Adrenal gland (tissue), 12 donors: ENCODE measurements around the gene CDKAL1. TPM values are rescaled to one million over a fixed set of nuclear protein-coding genes. Genes with fewer than 3 reads are reported as not detected.

Experiments
- DNase-seq, 7 donors: peaks; one replicate each; pipeline ENCODE4 v3.0.0-alpha.2; 2019 to 2020
- H3K27ac ChIP-seq, 5 donors: fragments of 200-600 bp; sonication (generic) in 4 of 5; 1 replicate in 3 of 5; 2 replicates in 2 of 5; pipeline versions ENCODE4 v1.5.1 to v1.8.0; 2016 to 2020; ENCODE audit warnings: mild to moderate bottlenecking in 1 of 5
- H3K27me3 ChIP-seq: fragments of 200-600 bp; 2 replicates; pipeline ENCODE4 v1.8.0; 2021
- H3K36me3 ChIP-seq, 2 donors: fragments of 200-600 bp; replicated peaks in 1 of 2; 1 replicate in 1 of 2; 2 replicates in 1 of 2; pipeline versions ENCODE4 v1.5.1 to v1.8.0; 2018 to 2022
- H3K4me1 ChIP-seq, 2 donors: fragments of 200-600 bp; replicated peaks in 1 of 2; 1 replicate in 1 of 2; 2 replicates in 1 of 2; pipeline versions ENCODE4 v1.5.1 to v1.8.0; 2018 to 2021
- H3K4me3 ChIP-seq, 4 donors: fragments of 200-600 bp; sonication (generic) in 3 of 4; one replicate each; pipeline ENCODE4 v1.5.1; 2016 to 2018
- H3K9me3 ChIP-seq, 3 donors: fragments of 200-600 bp; sonication (generic) in 1 of 3; replicated peaks in 1 of 3; 1 replicate in 2 of 3; 2 replicates in 1 of 3; pipeline versions ENCODE4 v1.5.1 to v1.8.0; 2016 to 2021
- CTCF ChIP-seq, 6 experiments: fragments of 450-650 bp in 4 of 6; fragments of 200-600 bp in 2 of 6; sonication (generic) in 1 of 6; IDR thresholded peaks; 1 replicate in 5 of 6; 2 replicates in 1 of 6; pipeline versions ENCODE4 v1.5.1 to v1.8.0; 2016 to 2021; ENCODE audit warnings: antibody characterized with exemption in 6 of 6, mild to moderate bottlenecking in 2 of 6, moderate library complexity in 1 of 6
- POLR2A ChIP-seq, 2 donors: fragments of 450-650 bp; IDR thresholded peaks; one replicate each; pipeline ENCODE4 v1.6.1; 2017; ENCODE audit warnings: antibody characterized with exemption in 2 of 2, mild to moderate bottlenecking in 2 of 2, moderate library complexity in 1 of 2
- WGBS, 4 donors: extraction: QIAGEN DNeasy Blood & Tissue Kit in 2 of 4; methylation state at CpG; one replicate each; pipeline versions ENCODE4 v1.1.5 to v1.1.7; 2013 to 2017; 5-methylcytosine and 5-hydroxymethylcytosine counted together
- intact Hi-C, 2 donors: fragments of 100-400 bp; cut with DNase I; formaldehyde crosslinking; loops; one replicate each; pipeline versions ENCODE4 v1.14.1 to v1.15.0; 2022 to 2023
- polyA plus RNA-seq, 3 donors: library from polyadenylated mRNA; stranded (reverse); fragments of 200-250 nt in 2 of 3; fragments of 350-450 nt in 1 of 3; fragmentation: Illumina TruSeq in 1 of 3; extraction: RNeasy Lipid Tissue Mini Kit (QIAGEN cat#74804) in 1 of 3; gene quantifications; one replicate each; pipeline ENCODE4 v1.2.3, GENCODE V29; 2013 to 2014
- total RNA-seq, 9 donors: library from RNA; depleted of rRNA in 4 of 9; stranded (reverse); fragments of >200 nt in 4 of 9; fragments of 120-200 nt in 1 of 9; fragmentation: NEBNext Ultra II Directional in 1 of 9; extraction: Animal tissue kit (Norgen Biotek cat#: 25700) in 1 of 9; gene quantifications; one replicate each; pipeline versions ENCODE4 v1.1.0 to v1.2.4, GENCODE V29; 2013 to 2023
- donor health status: healthy with polysubstance abuse.
- donor health status: Bipolar disorder and iron deficiency.
- donor health status: DM: yes; HTN: yes; CAD: no.
- donor health status: DM: no; HTN: no; CAD: no.
- donor health status: DM: no; HTN: no; CAD: no.
- donor health status: DM: yes; HTN: yes; CAD: no.

Gene CDKAL1
- total and polyA plus RNA-seq, 12 donors: 3.9 to 21.1 (median 10.6) TPM

GRCh38 chr6:21238208-21238607 is 704.0 kb downstream of the CDKAL1 start:
- DNase-seq: no peak
- intact Hi-C loops: no loop called here
- Histone ChIP-seq H3K36me3 (no peaks in the 10 kb centered on the region), H3K27ac (no peak overlapping the region), H3K27me3 (no peaks in the 10 kb centered on the region), H3K9me3 (no peaks in the 10 kb centered on the region), H3K4me1 (no peaks in the 10 kb centered on the region), H3K4me3 (no peak overlapping the region)
- no peak for TF ChIP-seq POLR2A (IDR thresholded peaks at IDR 0.05)
- no peak for TF ChIP-seq CTCF (IDR thresholded peaks at IDR 0.05)
- WGBS, 4 donors: 92 to 97% (median 95%) methylated on average over 2 of the region's 2 CpGs

GRCh38 chr6:21240709-21241108 is 706.5 kb downstream of the CDKAL1 start:
- Histone ChIP-seq H3K4me3 (no peak overlapping the region), H3K36me3 (no peaks in the 10 kb centered on the region), H3K4me1 (no peaks in the 10 kb centered on the region), H3K27ac (no peak overlapping the region), H3K27me3 (no peaks in the 10 kb centered on the region), H3K9me3 (no peaks in the 10 kb centered on the region)
- no peak for TF ChIP-seq POLR2A (IDR thresholded peaks at IDR 0.05)
- no peak for TF ChIP-seq CTCF (IDR thresholded peaks at IDR 0.05)
- no peak for DNase-seq
- 94 to 98% (median 96%) methylated on average over 2 of the region's 2 CpGs for WGBS, 4 donors
- intact Hi-C loops: no loop called here

- TF ChIP-seq POLR2A (IDR thresholded peaks at IDR 0.05) (no peak), CTCF (IDR thresholded peaks at IDR 0.05) (no peak)
- no peaks in the 10 kb centered on the region for H3K36me3 ChIP-seq
- H3K4me1 ChIP-seq: no peaks in the 10 kb centered on the region
- intact Hi-C loops: no loop called here
- H3K27me3 ChIP-seq: no peaks in the 10 kb centered on the region
- no peak for DNase-seq
- H3K27ac ChIP-seq: no peak overlapping the region
- WGBS, 4 donors: 70 to 85% (median 78%) methylated on average over 5 of the region's 5 CpGs
- H3K9me3 ChIP-seq: no peaks in the 10 kb centered on the region
- H3K4me3 ChIP-seq: no peak overlapping the region
Observed at GRCh38 chr6:21241231-21242130, 707.2 kb downstream of the CDKAL1 start.

GRCh38 chr6:21244897-21245470 is 710.7 kb downstream of the CDKAL1 start:
- no peak overlapping the region for H3K27ac ChIP-seq
- WGBS, 4 donors: 53 to 60% (median 58%) methylated on average over 3 of the region's 3 CpGs
- intact Hi-C loops: no loop called here
- TF ChIP-seq CTCF (IDR thresholded peaks at IDR 0.05): no peak
- no peak for TF ChIP-seq POLR2A (IDR thresholded peaks at IDR 0.05)
- no peak overlapping the region for H3K4me3 ChIP-seq
- no peaks in the 10 kb centered on the region for H3K9me3 ChIP-seq
- no peaks in the 10 kb centered on the region for H3K4me1 ChIP-seq
- no peak for DNase-seq
- no peaks in the 10 kb centered on the region for H3K36me3 ChIP-seq
- no peaks in the 10 kb centered on the region for H3K27me3 ChIP-seq
